Mucosa of gallbladder (tissue), 1 donor: ENCODE results near the gene SPDL1. TPM values are rescaled to one million over a fixed set of nuclear protein-coding genes. Genes with fewer than 3 reads are reported as not detected.

Experiments
- DNase-seq: peaks from one replicate; pipeline ENCODE4 v3.0.0-alpha.2; 2020; ENCODE audit warnings: low spot score
- total RNA-seq: library from RNA; stranded (reverse); gene quantifications from one replicate; pipeline ENCODE4 v1.2.1, GENCODE V29; 2021
- donor health status: DM: no; HTN: no; CAD: no.

Gene SPDL1
- total RNA-seq, 1 donor from 2014 or later, result 4.6 TPM

DNA sequence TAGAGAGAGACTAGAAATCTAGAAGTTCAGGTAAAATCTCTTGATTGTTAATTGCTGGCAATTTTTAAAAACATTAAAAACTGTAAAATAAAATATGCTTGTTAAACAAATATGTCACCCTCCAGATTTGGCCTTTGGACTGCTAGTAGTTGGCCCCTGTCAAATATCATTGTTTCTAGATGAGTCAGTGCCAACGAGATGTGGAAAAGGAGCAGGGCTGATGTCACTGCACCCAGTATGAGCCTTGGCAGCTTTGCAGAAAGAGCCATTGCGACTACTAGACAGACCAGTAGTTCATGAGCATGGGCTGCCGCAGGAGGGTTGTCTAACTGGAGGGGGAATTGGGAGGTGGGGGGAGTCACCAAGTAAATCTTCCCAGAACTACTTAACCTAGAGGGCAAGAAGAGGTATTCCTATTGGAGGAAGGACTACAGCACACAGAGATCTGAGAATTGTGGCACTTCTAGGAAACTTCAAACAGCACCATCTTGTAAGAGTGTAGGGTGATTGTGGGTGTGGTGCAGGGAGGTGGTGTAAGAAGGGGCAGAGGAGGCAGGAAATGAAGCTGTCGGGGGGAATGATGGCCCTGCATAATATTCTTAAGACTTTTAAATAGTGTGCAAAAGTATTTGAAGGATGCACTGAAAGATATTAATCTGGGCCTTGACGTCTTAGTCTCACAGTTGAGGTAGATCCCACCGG lies 46.4 kb downstream of the SPDL1 start:
- peak; percentile 19 for DNase-seq

DNA sequence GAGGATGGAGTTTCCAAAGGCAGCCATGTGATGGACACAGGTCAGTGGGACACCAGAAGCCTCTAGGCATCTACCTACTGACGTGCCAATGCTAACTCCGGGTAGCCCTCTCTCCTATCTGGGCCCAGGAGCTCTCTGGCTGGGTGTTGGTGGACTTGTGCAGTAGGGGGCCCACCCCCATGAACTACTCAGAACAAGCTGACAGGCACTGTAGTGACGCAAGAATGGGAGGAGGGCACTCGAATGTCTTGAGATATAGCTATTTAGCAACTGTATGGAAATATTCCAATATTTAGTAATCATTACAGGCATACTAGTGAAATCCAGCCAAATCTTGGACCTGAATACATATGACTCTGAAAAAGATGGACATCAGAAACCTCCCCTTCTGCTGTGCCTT lies 47.8 kb downstream of the SPDL1 start:
- no peak for DNase-seq

DNA sequence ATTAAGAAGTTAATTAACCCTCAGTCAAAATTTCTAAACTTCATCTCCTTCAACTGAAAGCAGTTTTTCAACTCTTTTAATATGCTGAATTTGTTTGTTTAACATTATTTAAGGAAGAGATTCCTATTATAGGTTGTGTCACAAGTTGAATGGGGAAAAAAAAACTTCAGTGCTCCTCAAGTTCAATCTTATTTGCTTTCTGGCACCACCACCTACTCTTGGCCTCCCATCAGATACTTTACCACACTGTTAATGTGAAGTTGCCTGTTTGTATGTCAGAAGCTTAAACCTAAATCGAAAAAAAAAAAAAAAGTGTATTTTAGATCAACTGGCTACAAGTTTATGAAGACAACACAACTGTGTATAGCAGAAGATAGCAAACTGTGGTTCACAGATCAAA lies 49.4 kb downstream of the SPDL1 start:
- no peak for DNase-seq

DNA sequence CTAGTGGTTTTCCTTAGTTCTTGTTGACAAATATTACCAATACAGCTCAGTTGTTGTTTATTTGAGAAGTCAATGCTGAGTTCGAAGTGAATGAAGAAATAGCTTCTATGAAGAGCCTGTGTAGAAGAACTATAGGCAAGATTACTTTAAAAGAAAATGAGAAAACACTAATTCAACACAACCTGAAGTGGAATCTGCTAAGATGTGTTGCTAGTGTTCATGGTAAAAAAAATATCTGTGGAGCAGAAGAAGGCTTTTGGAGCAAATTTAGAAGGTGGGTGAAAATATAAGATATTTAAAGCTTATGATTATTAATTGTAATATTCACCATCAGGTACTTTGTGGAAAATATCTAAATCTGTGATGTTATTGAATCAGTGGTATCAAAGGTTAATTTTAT lies 51.0 kb downstream of the SPDL1 start:
- DNase-seq, result no peak

DNA sequence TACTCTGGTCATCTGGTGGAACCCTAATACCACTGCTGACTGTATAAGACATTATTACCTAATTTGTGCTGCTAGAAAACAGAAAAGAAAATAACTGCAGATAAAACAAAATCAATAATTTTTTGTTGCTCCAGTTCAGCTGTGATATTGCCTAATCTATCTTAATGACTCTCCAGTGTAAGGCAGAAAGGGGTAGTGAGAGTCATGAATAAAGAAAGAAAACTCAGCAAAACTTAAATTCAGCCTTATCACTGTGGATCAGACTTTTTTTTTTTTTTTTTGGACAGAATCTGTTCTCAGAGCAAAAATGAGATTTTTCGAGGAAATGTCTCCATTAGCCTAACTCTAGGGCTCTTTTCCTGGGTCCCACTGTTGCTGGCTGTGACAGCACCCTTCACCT lies 52.4 kb downstream of the SPDL1 start:
- DNase-seq, result no peak

DNA sequence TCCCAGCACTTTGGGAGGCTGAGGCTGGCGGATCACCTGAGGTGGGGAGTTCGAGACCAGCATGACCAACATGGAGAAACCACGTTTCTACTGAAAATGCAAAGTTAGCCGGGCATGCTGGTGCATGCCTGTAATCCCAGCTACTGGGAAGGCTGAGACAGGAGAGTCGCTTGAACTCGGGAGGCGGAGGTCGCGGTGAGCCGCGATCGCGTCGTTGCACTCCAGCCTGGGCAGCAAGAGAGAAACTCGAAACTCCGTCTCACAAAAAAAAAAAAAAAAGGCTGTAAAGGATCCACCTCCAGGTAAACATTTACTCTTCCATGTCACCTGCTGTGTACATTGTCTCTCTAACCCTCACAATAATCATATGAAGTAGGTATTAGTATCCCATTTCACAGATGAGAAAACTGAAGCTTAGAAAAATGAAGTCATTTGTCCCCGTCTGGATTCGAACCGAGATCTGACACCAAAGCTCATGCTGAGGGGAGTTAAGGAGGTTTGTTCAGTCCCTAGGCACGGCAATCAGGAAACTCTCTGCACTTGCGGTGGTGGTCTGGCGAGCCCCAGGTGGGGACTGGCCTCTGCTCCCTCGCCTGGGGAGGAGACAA lies 53.0 kb downstream of the SPDL1 start:
- DNase-seq, result no peak

DNA sequence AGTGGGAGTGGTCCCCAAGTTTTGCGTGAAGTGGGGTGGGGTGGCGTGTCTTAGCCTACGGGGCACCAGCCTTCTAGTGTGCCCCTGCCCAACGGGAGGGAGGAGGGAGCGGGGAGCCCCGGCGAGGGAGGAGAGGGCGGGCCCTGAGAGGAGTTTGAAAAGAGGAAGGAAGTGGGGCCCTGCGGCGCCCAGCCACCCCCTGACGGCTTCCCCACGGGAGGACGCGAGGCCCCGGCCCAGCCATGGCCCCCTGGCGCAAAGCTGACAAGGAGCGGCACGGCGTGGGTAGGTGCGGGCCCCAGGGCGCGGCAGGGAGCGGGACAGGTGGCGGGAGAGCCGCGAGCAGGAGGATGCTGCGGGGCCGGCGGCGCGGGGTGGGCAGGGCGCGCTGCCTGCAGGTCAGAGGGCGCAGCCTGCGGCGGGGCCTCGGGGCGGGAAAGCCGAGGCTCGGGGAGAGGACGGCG lies 53.5 kb downstream of the SPDL1 start, which contains the start of gene DOCK2:
TSS of gene DOCK2 (plus strand) at position 191 of the 464 bp plus-strand sequence. CDS start at position 243, 52 bp downstream.
- DNase-seq, result peak; percentile 30

DNA sequence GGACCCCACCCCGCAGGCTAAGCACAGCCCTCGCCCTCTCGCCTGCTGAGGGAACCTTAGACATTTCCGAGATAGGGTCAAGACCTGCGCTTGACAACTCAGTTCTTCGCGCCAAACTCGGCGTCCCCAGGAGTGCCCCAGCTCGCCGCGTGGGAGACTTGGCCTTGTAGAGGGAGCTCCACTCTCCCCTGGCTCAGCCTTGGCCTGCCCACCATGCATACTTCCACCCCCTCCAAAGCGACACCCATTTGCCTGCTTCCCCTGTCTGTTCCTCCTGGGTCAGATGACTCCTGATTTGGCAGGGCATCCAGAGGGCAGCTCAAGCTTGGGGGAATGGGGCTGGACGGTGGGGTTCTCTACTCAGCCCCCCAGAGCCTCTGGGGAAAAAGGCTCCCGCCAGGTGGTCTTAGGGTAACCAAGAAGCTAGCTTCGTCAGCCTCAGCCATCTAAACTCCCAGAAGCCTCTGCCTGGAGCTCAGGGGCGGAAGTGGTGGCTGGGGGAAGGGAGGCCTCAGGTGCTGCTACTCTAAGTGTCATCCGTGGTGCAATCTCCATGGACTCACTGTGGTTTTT lies 54.1 kb downstream of the SPDL1 start:
- DNase-seq, result no peak

DNA sequence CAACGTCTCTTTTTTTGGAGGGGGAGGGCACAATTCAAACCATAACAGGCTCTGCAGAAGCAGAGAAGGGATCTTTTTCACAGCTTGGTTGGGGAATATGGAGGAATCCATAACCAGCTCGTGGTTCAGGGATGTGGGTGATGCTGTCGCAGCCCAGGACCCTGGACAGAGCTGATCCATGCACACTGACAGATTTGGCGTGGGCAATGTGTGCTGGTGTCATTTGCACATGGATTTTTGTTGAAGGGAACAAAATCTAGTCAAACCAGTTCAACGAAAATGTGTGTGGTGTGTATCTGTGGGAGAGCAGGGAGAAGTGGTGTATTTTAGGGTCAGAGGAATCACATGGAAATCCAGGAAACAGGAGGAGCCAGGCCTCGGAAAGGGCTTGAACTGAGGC lies 57.7 kb downstream of the SPDL1 start:
- DNase-seq, result no peak

DNA sequence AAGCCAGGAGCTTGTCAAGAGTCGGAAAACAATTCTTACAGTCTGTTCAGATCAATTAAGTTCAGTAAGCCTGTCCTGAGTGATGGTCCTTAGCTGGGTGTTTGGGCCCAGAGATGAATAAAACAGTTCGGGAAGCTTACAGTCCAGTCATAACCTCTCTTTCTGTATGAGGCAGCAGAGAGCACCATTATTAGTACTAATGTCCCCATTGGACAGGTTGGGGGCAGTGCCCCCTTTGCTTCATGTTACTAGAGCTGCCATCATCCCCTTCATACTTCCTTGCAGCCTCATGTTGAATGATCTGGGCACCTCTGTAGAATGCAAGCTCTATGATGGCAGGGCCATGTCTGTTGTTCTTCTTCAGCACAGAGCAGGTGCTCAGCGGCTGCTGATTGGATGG lies 63.3 kb downstream of the SPDL1 start:
- no peak for DNase-seq

DNA sequence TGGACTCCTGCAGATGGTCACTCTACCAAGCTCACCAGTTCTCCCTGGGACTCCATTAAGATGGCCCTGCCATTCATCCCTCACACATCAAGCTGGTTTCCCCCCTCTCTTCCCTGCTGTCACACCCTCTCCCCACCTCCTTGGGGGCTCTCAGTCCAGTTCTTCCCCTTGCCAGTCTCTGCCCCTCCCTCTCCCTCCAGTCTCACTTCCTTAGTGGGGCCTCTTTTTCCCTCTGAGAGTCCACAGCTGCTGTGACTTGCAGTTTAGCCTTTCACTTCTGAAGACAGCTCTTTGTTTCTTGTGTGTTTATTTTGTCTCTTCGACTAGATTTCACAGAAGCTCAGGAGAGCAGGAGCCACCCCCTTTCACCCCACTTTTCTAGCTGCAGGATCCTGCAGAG lies 64.0 kb downstream of the SPDL1 start:
- DNase-seq, result no peak

DNA sequence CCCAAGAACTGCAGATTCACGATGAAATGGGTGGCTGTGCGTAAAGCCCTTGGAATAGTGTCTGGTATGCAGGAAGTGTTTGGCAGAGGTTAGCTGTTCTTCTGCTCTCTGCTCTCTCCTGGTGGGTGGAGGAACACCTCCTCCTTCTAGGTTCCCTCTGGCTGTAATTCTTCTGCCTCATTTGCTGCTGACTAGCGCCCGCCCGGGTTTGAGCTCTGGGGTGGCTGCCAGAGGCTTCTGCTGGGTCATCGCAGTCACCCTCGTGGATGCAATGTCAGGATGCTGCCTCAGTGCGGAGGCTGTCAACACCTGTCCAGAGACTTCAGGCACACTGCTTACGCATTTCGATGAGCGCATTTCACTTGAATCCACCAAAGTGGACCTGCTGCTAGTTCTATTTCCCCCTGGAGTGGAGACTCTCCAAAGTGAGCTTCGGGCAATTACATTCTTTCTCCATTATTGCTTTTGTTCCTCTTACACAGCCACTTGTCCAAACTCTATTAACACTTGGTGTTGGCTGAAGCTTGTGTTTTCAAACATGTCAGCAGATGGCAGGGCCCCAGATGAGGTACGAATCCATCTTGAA lies 65.2 kb downstream of the SPDL1 start:
- DNase-seq, result no peak

DNA sequence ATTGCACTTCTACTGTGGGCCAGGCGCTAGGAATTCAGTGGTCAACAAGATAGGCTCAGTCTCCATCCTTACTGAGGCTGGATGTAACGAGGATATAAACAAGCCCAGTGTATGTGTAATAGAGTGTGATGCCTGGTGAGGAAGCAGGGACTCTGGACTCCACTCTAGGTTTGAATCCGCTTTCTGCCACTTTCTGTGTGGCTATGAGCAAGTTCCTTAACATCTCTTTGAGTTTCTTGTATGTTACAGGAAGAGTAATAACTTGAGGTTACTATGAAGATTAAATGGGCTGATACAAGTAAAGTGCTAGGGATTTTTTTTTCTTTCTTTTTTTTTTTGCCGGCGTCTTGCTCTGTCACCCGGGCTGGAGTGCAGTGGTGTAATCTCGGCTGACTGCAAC lies 65.9 kb downstream of the SPDL1 start:
- DNase-seq, result no peak

DNA sequence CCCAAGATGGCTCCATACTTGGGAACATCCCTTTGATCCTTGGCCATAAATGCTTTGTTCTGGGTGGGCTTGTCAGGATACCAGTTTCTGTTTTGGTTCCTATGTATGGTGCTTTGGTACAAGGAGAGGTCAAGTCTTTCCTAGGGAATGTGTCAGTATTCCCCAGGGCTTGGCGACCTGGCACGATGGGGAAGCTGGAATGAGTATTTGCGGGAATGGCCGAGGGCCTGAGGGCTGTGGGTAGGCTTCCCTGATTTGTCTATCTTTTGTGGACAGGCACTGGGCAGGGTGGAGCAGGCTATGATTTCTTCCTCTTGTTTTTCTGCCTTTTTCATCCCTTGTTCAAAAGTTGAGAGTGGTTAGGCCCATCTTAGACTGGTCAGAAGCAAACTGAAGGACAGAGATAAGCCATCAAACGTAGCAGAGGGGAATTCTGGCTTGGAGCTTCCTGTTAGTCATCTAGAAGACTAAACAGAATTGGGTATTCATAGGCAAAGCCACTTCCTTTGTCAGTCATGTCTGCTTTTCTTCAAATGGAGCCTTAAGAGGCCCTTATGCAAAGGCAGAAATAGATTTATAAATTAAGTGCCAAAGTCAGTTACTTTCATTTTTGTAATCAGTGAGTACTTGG lies 67.2 kb downstream of the SPDL1 start:
- no peak for DNase-seq

DNA sequence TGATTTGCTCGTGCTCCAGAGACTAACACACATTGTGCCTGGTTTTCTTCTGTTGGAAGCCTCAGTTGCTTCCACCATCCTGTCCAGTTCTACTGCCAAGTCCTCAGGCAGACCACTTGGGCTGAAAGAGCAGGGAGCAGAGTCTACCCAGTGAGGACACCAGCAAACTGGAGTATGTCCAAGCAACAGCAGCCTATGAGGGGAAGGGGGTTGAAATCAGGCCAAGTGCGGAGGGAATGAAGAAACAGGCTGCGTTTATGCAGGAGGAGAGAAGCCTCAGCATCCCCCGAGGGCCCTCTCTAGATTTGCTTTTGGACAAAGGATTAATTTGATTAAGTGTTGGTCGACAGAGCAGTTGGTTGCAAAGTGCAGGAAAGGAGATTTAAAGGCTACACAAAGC lies 68.0 kb downstream of the SPDL1 start:
- no peak for DNase-seq

DNA sequence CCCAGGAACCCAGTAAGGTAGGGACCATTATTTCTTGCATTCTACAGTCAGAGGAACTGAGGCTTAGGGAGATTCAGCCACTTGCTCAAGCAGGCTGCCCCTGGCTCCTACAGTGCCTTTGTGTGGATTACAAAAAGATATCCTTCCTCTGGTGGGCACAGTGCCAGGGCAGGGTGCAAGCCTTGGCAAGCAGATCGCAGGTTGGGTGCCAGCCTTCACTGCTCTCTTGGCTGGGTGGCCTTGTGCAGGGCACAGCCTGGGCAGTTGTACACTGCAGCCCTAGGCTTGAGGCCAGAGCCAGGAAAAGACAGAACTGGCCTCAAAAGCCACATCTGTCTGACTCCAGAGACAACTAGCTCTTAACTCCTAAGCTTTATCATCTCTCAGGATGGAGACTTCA lies 68.5 kb downstream of the SPDL1 start:
- DNase-seq, result no peak

DNA sequence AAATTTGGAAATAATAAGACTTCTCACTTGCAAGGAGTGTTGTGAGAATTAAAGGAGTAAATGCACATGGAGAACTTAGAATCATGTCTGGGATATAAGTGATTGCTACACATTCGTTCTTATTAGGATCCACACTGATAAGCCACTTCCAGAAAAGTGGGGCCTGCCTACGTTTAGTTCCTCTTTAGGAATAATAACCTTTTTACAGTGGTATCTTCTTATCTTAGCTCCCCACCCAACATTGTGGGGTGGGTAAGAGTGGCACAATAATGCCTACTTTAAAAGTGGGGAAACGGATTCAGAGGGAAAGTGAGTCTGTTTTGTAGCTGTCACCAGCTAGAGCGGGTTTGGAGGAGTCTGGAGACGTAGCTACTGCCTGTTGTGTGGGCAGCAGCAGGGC lies 69.5 kb downstream of the SPDL1 start:
- no peak for DNase-seq

Other genes starting within 250 kb of the SPDL1 start
- 21.6 TPM for gene DOCK2, start 53.5 kb downstream of the SPDL1 start, total RNA-seq